Measurements from ENCODE around the gene FKBP6.
"Not testable (repeated sequence)": the region's sequence is repeated elsewhere in the genome, so short reads cannot be mapped to it uniquely, and the experiment has no call there.

Gene FKBP6

DNA sequence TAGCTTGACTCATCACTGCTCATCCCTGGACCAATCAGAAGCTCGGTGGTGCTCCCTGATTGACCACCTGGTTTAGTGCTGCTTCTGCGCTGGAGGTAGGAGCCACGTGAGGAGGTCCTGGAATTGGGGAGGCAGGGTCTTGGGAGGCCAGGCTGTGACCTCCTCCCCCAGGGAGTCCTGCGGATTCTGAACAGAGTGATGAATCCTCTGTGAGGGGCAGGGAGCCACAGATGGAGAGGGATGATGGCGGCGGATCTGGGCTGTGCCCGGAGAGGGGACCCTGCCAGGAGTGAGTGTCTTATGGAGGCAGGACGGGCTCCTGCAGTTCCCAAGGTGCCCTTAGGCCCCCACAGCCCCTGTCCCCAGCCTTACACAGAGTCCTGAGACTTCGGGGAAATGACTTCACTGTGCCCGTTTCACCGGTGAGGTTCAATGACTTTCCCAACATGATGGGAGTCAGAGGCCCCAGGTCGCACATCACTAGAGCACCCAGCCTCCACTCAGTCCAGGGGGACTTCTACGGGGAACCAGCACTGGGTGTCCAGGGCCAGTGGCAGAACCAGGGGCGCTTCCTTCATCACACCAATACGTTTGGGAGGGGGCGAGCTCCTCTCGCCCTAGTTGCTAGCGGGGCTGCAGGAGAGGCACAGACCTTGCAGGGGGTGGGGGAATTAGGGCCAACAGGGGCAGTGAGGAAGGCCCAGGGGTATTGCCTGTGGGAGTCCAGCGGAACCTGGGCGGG, 48.9 kb downstream of the FKBP6 start:
- DNase-seq = no peak
- in situ Hi-C loops (cut with MboI; ENCODE audit: low pct_unique_long_range_greater_than_20kb, low sequenced_read_pairs) = no loop called here

GRCh38 chr7:73377413-73378200, 49.6 kb downstream of the FKBP6 start:
- in situ Hi-C loops (cut with MboI; ENCODE audit: low pct_unique_long_range_greater_than_20kb, low sequenced_read_pairs); DNase-seq: not testable (repeated sequence)

DNA sequence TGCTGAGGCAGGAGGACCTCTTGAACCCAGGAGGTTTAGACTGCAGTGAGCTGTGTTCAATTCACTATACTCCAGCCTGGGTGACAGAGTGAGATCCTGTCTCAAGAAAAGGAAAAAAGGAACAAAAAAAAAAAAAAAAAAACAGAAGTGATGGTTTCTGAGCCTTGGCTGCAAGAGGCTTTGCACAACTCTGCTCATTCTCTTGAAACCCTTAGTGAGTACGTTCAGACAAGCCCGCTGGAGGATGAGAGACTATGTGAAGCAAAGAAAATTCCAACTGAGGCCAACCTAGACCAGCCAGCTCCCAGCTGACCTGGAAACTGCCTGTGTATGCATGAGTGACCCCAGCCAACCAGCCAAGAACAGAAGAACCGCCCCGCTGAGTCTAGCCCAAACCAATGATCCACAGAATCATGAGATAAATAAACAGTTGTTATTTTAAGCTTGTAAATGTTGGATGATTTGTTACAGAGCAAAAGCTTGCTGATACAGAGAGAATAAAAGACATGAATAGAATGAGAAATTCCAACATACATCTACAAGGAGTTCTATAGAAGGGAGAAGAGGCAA, 55.1 kb downstream of the FKBP6 start:
- in situ Hi-C loops (cut with MboI; ENCODE audit: low pct_unique_long_range_greater_than_20kb, low sequenced_read_pairs) = no loop called here
- peak; percentile 39 for DNase-seq

GRCh38 chr7:73387221-73387828, 59.4 kb downstream of the FKBP6 start:
- DNase-seq = no peak

DNA sequence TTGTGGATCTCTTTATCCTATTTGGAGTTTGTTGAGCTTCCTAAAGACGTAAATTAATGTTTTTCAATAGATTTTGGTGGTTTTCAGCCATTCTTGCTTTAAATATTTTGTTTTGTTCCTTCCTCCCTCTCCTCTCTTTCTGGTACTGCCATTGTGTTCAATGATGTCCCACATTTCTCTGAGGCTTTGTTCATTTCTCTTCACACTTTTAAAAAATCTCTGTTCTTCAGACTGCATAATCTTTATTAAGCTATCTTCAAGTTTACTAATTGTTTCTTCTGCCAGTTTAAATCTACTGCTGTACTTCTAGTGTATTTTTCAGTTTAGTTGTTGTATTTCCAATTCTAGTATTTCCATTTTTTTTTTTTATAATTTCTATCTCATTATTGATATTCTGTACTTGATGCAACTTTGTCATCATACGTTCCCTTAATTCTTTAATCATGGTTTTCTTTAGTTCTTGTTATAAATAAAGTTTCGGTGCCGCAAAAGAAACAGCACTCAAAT, 60.0 kb downstream of the FKBP6 start:
- in situ Hi-C loops (cut with MboI; ENCODE audit: low pct_unique_long_range_greater_than_20kb, low sequenced_read_pairs) = no loop called here
- DNase-seq = no peak

More at GRCh38 chr7:73387221-73387828, 59.4 kb downstream of the FKBP6 start:
- in situ Hi-C loops (cut with MboI; ENCODE audit: low pct_unique_long_range_greater_than_20kb, low sequenced_read_pairs) = no loop called here

DNA sequence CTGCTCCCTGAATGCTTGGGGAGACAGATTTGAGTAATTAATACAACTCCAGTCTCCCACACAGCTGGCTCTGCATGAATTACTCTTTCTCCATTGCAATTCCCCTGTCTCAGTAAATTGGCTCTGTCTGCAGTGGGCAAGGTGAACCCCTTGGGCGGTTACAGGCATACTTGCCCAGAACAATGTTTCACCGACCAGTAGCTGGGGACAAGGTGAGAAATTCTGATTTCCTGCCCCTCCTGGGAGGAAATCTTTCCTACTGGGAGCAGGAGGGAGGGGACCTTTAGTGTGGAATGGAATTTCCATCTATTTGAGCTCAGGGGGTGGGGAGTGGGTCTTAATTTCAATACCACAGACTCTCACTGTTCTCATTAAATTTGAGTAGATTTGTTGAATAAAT, 63.4 kb downstream of the FKBP6 start:
- DNase-seq = no peak
- in situ Hi-C loops (cut with MboI; ENCODE audit: low pct_unique_long_range_greater_than_20kb, low sequenced_read_pairs) = no loop called here

DNA sequence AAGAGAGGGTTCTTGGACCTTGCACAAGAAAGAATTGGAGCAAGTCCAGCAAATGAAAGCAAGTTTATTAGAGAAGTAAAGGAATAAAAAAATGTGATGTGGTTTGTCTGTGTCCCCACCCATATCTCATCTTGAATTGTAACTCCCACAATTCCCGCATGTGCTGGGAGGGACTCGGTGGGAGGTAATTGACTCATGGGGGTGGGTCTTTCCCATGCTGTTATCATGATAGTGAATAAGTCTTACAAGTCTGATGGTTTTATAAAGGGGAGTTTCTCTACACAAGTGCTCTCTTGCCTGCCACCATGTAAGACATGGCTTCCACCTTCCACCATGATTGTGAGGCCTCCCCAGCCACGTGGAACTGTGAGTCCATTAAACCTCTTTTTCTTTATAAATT, 66.5 kb downstream of the FKBP6 start:
- in situ Hi-C loops (cut with MboI; ENCODE audit: low pct_unique_long_range_greater_than_20kb, low sequenced_read_pairs) = no loop called here

DNA sequence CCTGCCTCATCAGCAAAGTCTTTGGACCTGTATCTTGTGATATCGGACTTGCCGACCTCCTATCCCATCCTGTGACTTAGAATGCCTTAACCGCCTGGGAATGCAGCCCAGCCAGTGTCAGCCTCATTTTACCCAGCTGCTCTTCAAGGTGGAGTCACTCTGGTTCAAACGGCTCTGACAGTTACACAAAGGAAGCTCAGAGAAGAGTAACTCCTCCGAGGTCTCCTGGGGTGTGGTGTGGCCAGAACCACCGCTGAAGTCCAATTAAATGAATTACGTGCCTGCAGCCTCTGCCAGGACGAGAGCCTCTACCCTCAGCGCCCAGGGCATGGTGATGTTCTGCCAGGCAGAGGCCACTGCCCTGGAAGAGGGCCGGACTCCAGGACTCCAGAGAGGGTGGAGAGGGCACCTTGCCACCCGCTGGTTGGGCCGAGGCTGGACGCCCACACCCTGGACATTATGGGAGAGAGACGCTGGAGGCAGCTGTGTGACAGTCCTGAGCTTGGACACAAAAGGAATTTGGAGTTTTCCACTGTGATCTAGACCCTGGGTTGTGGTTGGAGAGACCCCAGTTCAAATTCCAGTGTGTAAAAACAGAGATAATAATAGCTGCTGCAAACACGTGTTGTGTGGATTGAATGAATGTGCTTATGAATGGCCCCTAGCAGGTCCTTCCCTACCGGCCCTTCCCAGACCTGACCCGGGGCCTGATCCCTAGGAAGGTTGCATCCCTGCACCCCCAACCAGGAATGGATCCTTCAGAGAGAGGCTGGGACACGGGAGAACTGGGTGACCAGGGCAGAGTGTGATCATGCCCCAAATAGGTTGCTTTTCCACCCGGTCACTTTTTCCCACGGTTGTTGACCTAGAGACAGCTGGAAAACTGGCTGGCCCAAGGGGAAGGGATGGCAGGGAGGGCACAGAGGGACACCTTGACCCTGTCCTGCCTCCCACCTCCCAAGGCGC, 67.9 kb downstream of the FKBP6 start:
- no peak for DNase-seq
- in situ Hi-C loops (cut with MboI; ENCODE audit: low pct_unique_long_range_greater_than_20kb, low sequenced_read_pairs) = no loop called here

More for the DNA sequence above, 66.5 kb downstream of the FKBP6 start:
- DNase-seq = no peak

DNA sequence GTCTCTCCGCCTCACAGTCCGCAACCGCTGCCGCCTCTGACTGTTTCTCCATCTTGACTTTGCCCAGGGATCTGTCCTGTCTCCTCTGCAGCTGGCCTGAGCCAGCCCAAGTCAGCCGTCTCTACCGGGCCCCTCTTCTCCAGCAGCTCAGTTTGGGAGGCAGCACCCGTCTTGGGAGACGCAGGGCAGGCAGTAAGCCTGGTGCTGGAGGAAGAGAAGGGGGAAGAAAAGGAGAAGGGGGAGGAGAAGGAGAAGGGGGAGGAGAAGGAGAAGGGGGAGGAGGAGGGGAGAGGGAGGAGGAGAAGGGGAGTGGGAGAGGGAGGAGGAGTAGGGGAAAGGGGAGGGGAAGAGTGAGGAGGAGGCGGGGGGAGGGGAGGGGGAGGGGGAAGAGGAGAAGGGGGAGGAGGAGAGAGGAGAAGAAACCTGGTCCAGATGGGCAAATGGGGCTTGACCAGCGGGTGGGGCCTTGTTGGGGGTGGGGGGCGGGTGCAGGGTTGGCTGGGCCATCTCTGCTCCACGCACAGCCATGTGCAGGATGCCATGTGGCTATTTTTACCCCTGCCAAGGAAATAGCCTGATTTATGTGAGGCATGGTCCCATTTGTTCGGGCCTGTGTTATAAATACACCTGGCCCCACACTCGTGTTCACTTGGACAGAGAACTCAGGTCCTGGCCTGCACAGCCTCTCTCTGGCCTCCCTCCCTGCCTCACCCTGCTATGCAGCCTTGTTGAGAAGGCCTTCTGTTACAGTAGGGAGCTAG, 69.7 kb downstream of the FKBP6 start:
- DNase-seq = no peak
- in situ Hi-C loops (cut with MboI; ENCODE audit: low pct_unique_long_range_greater_than_20kb, low sequenced_read_pairs) = no loop called here

DNA sequence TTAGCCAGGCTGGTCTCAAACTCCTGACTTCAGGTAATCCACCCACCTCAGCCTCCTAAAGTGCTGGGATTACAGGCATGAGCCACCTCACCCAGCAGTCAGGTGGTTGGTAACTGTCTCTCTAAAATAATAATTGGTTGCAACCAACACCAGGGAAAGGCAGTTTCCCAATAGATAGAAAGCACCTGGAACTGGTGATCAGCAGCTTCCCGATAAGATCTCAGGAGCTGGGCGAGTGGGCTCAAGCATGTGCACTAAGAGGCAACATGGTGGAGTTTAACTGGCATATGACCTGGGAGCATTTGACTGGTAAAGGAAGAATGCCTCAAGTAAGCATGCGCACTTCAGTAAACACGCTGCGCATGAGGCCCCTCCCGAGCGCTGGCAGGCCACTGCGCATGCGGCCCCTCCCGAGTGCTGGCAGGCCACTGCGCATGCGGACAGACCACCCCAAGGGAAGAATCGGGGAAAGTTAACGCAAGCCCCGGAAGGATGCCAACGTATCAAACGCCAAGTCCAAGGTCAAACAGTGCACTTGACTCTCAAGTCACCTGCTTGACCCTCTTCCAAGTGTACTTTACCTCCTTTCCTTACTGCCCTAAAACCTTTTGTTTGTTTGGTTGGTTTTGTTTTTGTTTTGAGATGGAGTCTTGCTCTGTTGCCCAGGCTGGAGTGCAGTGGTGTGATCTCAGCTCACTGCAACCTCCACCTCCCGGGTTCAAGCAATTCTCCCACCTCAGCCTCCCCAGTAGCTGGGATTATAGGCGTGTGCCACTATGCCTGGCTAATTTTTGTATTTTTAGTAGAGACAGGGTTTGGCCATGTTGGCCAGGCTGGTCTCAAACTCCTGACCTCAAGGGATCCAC, 71.5 kb downstream of the FKBP6 start:
- in situ Hi-C loops (cut with MboI; ENCODE audit: low pct_unique_long_range_greater_than_20kb, low sequenced_read_pairs) = not testable (repeated sequence)

GRCh38 chr7:73404860-73405259, 76.9 kb downstream of the FKBP6 start:
- in situ Hi-C loops (cut with MboI; ENCODE audit: low pct_unique_long_range_greater_than_20kb, low sequenced_read_pairs); DNase-seq: not testable (repeated sequence)

More for the DNA sequence above, 71.5 kb downstream of the FKBP6 start:
- DNase-seq = not testable (repeated sequence)
